ENCODE measurements around the gene EIF4A3.

The EIF4A3 gene

GRCh38 chr17:80117491-80118401, 29.2 kb downstream of the EIF4A3 start:
- H3K4me3 ChIP-seq: no peak overlapping the region
- H3K27ac ChIP-seq: no peak overlapping the region

- no peak overlapping the region for H3K4me3 ChIP-seq
- no peak overlapping the region for H3K27ac ChIP-seq
Observed at GRCh38 chr17:80116921-80117380, 30.0 kb downstream of the EIF4A3 start.

- Histone ChIP-seq H3K4me3 (no peak overlapping the region), H3K27ac (no peak overlapping the region)
Observed at GRCh38 chr17:80116276-80116920, 30.5 kb downstream of the EIF4A3 start.

- H3K4me3 ChIP-seq: no peak overlapping the region
- H3K27ac ChIP-seq: no peak overlapping the region
Observed at GRCh38 chr17:80115159-80115558, 31.8 kb downstream of the EIF4A3 start.

- H3K27ac ChIP-seq: no peak overlapping the region
- no peak overlapping the region for H3K4me3 ChIP-seq
Observed at GRCh38 chr17:80114758-80115157, 32.2 kb downstream of the EIF4A3 start.

- H3K27ac ChIP-seq: no peak overlapping the region
Observed at GRCh38 chr17:80113033-80113484, 33.9 kb downstream of the EIF4A3 start.

GRCh38 chr17:80112471-80113032, 34.4 kb downstream of the EIF4A3 start:
- Histone ChIP-seq H3K4me3 (no peak overlapping the region), H3K27ac (no peak overlapping the region)

More at GRCh38 chr17:80113033-80113484, 33.9 kb downstream of the EIF4A3 start:
- no peak overlapping the region for H3K4me3 ChIP-seq

- H3K27ac ChIP-seq: no peak overlapping the region
Observed at GRCh38 chr17:80111702-80112470, 35.0 kb downstream of the EIF4A3 start.

GRCh38 chr17:80110927-80111701, 35.8 kb downstream of the EIF4A3 start:
- no peak overlapping the region for H3K4me3 ChIP-seq
- H3K27ac ChIP-seq: no peak overlapping the region

More at GRCh38 chr17:80111702-80112470, 35.0 kb downstream of the EIF4A3 start:
- no peak overlapping the region for H3K4me3 ChIP-seq

GRCh38 chr17:80110447-80110812, 36.5 kb downstream of the EIF4A3 start:
- no peak overlapping the region for H3K27ac ChIP-seq
- H3K4me3 ChIP-seq: no peak overlapping the region

- peak overlapping the region in 2 of 21 experiments; percentile 16 to 57 for H3K27ac ChIP-seq
- no peak overlapping the region for H3K4me3 ChIP-seq
Observed at GRCh38 chr17:80109713-80110446, 37.0 kb downstream of the EIF4A3 start.

GRCh38 chr17:80109066-80109660, 37.8 kb downstream of the EIF4A3 start:
- H3K4me3 ChIP-seq: no peak overlapping the region
- no peak overlapping the region for H3K27ac ChIP-seq

GRCh38 chr17:80108036-80108971, 38.6 kb downstream of the EIF4A3 start:
- Histone ChIP-seq H3K27ac (no peak overlapping the region), H3K4me3 (no peak overlapping the region)

GRCh38 chr17:80107231-80108021, 39.5 kb downstream of the EIF4A3 start:
- no peak overlapping the region for H3K27ac ChIP-seq
- H3K4me3 ChIP-seq: no peak overlapping the region

- H3K27ac ChIP-seq: no peak overlapping the region
- H3K4me3 ChIP-seq: no peak overlapping the region
Observed at GRCh38 chr17:80106751-80107150, 40.2 kb downstream of the EIF4A3 start.

- no peak overlapping the region for H3K4me3 ChIP-seq
- no peak overlapping the region for H3K27ac ChIP-seq
Observed at GRCh38 chr17:80106176-80106575, 40.8 kb downstream of the EIF4A3 start.

Measured in skin epidermis (tissue), 12 donors.